Neuron (in vitro differentiated cells): ENCODE results near the gene MFGE8.

Experiments
- H2AFZ ChIP-seq: one replicate; pipeline ENCODE4 v1.6.1; 2013; ENCODE audit warnings: low read depth, mild to moderate bottlenecking, inconsistent platforms, low read length, moderate library complexity
- H3K27me3 ChIP-seq: one replicate; pipeline ENCODE4 v1.6.1; 2013; ENCODE audit warnings: low read length; ENCODE audit not compliant: insufficient read depth
- H3K36me3 ChIP-seq: one replicate; pipeline ENCODE4 v1.6.1; 2013; ENCODE audit warnings: low read length; ENCODE audit not compliant: insufficient read depth
- H3K4me1 ChIP-seq: one replicate; pipeline ENCODE4 v1.6.1; 2013; ENCODE audit warnings: low read length; ENCODE audit not compliant: insufficient read depth
- H3K4me3 ChIP-seq: 2 replicates; pipeline ENCODE4 v1.5.1; 2013; ENCODE audit warnings: mild to moderate bottlenecking, low read length, moderate library complexity
- H3K9me3 ChIP-seq: one replicate; pipeline ENCODE4 v1.6.1; 2013; ENCODE audit warnings: low read length

The MFGE8 gene

DNA sequence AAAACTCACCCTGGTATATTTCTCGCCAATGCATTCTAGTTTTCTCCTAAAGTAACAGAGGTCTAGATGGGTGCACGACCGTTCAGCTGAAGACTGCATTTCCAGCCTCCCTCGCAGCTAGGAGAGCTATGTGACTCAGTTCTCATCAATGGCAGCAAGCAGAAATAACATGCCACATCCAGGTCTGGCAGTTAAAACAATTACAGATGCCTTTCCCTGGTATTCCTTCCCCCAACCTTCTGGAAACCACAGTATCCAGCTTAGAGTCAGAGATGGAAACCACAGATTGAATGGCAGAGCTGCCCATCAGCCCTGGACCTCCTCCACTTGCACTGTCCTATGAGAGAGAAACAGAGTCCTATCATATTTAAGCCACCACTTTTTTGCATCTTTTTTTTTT is 22.7 kb downstream of the MFGE8 start:
- Histone ChIP-seq H3K4me3 (no peak overlapping the region), H3K27me3 (peaks cover 17% of the 10 kb centered on the region), H2AFZ (no peak overlapping the region), H3K4me1 (peaks cover 4% of the 10 kb centered on the region), H3K36me3 (no peaks in the 10 kb centered on the region), H3K9me3 (no peaks in the 10 kb centered on the region)

DNA sequence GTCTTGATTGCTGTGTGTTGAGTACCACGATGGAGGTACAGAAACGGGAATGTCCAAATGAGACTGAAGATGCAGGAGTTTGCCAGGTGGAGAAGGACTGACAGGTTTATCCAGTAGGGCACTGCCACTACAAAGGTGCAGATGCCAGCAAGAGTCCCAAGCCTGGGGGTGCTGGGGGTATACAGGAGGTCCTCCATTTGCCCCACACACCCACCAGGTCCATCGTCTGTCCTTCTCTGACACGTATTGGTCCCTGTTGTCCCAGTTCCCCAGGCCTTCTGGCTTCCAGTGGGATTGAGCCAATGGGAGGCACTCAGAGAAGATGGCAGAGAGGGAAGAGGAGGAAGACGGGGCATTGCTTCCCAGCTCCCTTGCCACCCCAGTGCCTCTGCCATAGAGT is 24.5 kb downstream of the MFGE8 start:
- Histone ChIP-seq H3K4me1 (no peaks in the 10 kb centered on the region), H3K27me3 (no peaks in the 10 kb centered on the region), H3K36me3 (no peaks in the 10 kb centered on the region), H3K4me3 (no peak overlapping the region), H2AFZ (no peak overlapping the region), H3K9me3 (no peaks in the 10 kb centered on the region)

DNA sequence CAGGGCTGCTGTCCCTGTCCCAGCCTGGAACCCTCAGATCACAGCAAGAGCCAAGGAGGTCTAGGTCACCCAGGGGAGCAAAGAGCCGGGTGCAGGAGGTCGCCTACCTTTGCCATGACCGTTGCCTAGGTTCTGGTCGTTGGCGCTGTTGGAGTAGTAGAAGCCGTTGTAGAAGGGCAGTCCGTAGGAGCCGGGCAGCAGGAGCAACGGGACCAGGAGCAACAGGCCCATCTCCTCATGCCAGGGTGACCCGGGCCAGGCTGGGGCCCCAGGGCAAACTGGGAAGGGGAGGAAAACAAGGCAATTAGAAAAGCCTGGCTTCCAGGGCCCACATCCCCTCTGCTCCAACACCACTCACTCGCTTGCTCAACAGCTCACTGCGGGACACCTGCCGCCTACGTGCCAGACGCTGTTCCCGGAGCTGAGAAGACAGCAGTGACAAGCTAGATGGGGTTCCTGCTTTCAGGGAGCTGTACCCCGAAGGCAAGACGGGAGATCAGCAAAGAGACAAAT is 26.1 kb downstream of the MFGE8 start:
- Histone ChIP-seq H3K27me3 (no peaks in the 10 kb centered on the region), H3K9me3 (no peaks in the 10 kb centered on the region), H3K36me3 (no peaks in the 10 kb centered on the region), H3K4me3 (no peak overlapping the region), H2AFZ (no peak overlapping the region), H3K4me1 (no peaks in the 10 kb centered on the region)

DNA sequence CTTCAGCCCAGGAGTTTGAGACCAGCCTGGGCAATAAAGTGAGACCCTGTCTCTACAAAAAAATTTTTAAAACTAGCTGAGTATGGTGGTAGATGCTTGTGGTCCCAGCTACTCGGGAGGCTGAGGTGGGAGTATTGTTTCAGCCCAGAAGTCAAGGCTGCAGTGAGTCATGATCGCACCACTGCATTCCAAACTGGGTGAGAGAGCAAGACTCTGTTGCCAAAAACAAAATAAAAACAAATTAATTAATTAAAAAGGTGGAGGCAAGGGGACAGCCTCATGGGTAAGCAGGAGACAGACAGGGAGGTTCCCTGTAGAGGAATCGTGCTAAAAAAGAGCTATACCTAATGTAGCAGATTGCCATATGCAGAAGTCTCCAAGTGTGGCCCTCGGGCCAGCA is 30.4 kb downstream of the MFGE8 start:
- Histone ChIP-seq H3K4me3 (no peak overlapping the region), H2AFZ (no peak overlapping the region), H3K9me3 (no peaks in the 10 kb centered on the region), H3K4me1 (no peaks in the 10 kb centered on the region), H3K36me3 (no peaks in the 10 kb centered on the region), H3K27me3 (no peaks in the 10 kb centered on the region)

DNA sequence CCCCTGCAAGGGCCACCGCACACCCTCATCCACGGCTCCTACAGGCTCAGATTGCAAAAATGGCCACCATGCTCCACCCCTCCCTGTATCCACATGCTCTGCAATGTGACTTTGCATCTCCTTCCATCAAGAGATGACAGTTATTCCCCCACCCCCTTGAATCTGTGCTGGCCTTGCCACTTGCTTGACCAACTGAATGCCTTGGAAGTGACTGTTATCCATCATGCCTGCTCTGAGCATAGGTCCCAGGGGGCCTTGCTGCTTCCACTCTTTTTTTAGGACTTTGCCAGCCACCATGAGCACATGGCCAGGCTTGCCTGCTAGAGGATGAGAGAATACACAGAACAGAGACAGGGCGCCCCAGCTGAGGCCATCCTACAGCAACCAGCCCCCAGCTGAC is 31.4 kb downstream of the MFGE8 start:
- Histone ChIP-seq H3K27me3 (no peaks in the 10 kb centered on the region), H3K4me1 (no peaks in the 10 kb centered on the region), H2AFZ (no peak overlapping the region), H3K9me3 (no peaks in the 10 kb centered on the region), H3K4me3 (no peak overlapping the region), H3K36me3 (no peaks in the 10 kb centered on the region)

DNA sequence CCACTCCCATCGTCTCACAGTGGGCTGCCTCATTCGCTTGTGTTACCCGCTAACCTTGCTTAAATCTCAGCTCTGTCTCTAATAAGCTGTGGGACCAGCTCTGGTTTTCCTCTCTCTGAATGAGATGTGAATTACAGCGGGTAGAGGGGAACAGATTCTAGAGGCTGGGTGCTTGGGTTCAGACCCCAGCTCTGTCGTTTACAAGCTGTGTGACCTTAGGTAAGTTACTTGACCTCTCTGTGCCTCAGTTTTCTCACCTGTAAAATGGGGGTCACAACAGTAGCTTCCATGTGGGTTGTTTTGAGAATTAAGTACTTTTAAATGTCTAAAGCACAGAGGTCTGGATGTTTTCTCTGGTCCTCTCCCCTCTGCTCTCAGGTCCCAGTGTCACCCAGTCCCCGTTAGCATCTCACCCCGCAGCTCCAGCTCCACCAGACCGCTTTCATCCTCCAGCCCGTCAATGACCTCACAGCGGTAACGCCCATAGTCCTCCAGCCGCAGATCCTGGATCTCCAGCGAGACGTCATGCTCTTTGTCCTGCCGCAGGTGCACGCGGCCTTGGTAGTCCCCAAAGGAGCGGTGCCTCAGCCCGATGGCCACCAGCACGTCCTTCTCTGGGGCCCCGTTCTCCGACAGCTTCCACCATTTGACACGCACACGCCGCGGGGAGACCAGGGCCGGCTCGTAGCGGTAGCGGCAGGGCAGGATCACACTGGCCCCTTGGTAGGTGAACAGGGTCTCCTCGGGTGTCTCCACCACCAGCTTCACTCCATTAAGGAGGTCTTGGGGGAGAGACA is 32.0 kb downstream of the MFGE8 start:
- Histone ChIP-seq H3K27me3 (no peaks in the 10 kb centered on the region), H3K4me1 (no peaks in the 10 kb centered on the region), H3K9me3 (no peaks in the 10 kb centered on the region), H3K36me3 (no peaks in the 10 kb centered on the region), H2AFZ (no peak overlapping the region), H3K4me3 (no peak overlapping the region)

DNA sequence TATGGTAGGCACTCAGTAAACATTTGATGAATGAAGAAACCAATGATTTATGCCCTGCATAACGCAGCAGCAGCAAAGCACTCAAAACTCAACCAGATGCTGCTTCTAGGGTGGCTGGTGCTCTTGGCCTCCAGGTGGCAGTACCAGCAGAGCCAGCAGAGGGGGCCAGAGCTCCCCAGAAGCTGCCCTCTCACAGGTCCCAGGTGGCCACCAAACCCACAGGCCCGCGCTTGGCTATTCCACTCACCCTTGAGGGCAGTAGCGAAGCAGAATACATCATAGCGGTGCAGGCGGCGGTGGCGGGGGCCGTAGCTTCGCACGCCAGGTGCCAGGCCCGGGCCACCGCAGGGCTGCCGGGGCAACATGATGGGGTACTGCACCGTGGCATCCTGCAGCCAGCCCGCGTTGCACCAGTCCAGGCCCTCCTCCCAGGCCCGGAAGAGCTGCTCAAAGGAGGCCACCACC is 34.4 kb downstream of the MFGE8 start:
- H3K27me3 ChIP-seq: no peaks in the 10 kb centered on the region
- H3K9me3 ChIP-seq: no peaks in the 10 kb centered on the region
- H3K4me1 ChIP-seq: no peaks in the 10 kb centered on the region
- H2AFZ ChIP-seq: no peak overlapping the region
- H3K4me3 ChIP-seq: no peak overlapping the region
- no peaks in the 10 kb centered on the region for H3K36me3 ChIP-seq

DNA sequence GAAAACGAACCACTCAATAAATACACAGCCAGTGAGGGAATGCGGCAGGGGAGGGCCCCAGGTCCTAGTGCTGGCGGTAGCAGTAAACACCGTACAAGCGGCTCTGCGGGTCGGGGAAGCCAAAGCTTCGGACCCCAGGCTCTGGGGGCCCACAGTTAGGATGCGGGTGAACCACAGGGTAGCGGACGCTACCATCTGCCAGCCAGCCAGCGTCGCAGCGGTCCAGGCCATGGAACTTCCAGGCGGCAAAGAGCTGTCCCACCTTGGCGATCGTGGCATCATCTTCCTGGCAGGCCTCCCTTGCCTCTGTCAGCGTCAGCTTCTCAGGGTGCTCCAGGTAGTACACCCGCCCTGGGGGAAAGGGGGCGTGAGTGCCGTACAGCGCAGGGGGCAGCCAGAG is 35.3 kb downstream of the MFGE8 start:
- H3K4me1 ChIP-seq: no peaks in the 10 kb centered on the region
- no peak overlapping the region for H2AFZ ChIP-seq
- H3K27me3 ChIP-seq: no peaks in the 10 kb centered on the region
- H3K36me3 ChIP-seq: no peaks in the 10 kb centered on the region
- H3K4me3 ChIP-seq: no peak overlapping the region
- no peaks in the 10 kb centered on the region for H3K9me3 ChIP-seq

DNA sequence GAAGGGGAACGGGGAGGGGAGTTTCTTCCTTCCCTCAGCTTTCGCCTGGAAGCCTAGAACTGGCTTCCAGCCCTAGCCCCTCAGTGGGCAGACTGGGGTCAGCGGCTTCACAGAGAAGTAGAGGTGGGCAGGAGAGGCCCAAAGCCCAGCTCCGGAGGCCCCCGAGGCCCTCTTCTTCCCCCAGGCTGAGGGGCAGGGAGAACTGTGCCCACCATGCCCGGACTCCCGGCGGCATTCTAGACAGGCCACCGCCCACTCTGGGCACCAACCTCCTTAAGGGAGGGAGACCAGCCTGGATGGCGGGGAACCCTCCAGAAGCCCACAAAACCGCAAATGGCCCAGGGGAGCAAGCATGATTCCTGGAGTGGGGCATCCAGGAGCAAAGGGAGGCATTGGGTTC is 35.8 kb downstream of the MFGE8 start:
- no peaks in the 10 kb centered on the region for H3K9me3 ChIP-seq
- H3K36me3 ChIP-seq: no peaks in the 10 kb centered on the region
- no peaks in the 10 kb centered on the region for H3K4me1 ChIP-seq
- no peak overlapping the region for H2AFZ ChIP-seq
- H3K4me3 ChIP-seq: no peak overlapping the region
- H3K27me3 ChIP-seq: no peaks in the 10 kb centered on the region

DNA sequence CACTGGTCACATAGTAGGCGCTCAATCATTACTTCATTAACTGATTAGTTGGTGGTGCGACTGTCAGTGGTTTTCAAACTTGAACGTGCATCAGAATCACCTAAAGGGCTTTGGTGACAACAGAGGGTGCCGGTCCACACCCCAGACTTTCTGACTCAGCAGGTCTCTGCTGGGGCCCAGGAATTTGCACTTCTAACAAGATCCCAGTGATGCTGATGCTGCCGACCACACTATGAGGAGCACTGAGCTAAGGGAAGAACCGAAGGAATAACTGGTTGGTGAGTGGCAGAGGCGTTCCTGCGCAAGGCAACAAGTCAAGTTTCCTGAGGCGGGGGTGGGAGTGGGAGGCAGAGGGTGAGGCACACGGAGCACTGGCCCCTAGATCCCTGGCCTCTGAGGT is 36.6 kb downstream of the MFGE8 start:
- Histone ChIP-seq H3K9me3 (no peaks in the 10 kb centered on the region), H3K4me3 (no peak overlapping the region), H3K27me3 (no peaks in the 10 kb centered on the region), H2AFZ (no peak overlapping the region), H3K36me3 (no peaks in the 10 kb centered on the region), H3K4me1 (no peaks in the 10 kb centered on the region)

DNA sequence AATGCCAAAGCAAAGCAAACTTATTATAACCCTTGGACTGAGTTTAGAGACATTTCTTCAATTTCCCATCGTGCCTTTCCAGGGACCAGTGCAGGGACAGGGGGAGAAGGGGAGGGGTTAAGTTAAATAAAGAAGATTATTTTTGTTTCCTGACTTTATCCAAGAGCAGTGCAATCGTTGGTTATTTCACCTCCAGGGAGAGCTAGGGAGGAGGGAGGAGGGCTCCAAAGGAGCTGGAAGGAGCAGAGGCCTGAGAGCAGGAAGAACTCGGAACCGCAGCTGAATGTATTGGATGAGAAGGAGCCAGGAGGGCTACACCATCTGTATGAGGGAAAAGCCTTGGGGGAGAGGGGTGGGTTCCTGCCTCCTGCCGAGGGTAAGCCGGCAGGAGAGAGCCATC is 38.5 kb downstream of the MFGE8 start:
- Histone ChIP-seq H3K9me3 (no peaks in the 10 kb centered on the region), H3K4me3 (no peak overlapping the region), H2AFZ (no peak overlapping the region), H3K27me3 (no peaks in the 10 kb centered on the region), H3K36me3 (no peaks in the 10 kb centered on the region), H3K4me1 (no peaks in the 10 kb centered on the region)

DNA sequence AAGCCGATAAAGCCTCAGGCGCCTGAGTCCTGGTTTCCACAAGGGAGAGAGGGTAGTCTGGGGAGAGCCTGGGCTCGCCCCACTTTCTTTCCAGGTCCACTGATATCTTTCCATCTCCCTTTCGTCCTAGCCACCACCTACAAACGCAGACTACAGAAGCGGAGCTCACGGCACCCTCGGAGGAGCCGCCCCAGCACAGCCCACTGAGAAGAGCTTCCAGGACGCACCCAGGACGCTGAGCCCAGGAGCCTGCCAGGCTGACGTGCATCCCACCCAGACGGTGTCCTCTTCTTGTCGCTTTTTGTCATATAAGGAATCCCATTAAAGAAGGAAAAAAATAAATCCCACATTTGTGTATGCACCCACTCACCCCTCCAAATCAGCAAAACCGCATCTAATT is 38.9 kb downstream of the MFGE8 start:
- Histone ChIP-seq H3K4me1 (no peaks in the 10 kb centered on the region), H3K9me3 (no peaks in the 10 kb centered on the region), H3K4me3 (no peak overlapping the region), H2AFZ (no peak overlapping the region), H3K36me3 (no peaks in the 10 kb centered on the region), H3K27me3 (no peaks in the 10 kb centered on the region)

DNA sequence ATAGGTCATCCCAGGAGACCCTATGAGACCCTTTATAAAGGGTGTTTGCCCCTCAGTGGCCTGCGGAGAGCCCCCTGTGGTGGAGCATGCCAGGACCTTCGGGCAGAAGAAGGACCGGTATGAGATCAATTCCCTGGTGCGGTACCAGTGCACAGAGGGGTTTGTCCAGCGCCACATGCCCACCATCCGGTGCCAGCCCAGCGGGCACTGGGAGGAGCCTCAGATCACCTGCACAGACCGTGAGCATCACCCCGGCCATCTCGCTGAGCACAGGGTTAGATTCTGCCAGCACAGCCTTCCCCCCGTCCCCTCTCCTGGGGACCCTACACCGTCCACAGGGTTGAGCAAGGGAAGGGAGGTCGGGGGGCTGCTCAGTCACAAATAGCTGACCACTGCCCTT is 39.4 kb downstream of the MFGE8 start:
- H3K9me3 ChIP-seq: no peaks in the 10 kb centered on the region
- no peak overlapping the region for H2AFZ ChIP-seq
- H3K27me3 ChIP-seq: no peaks in the 10 kb centered on the region
- H3K36me3 ChIP-seq: no peaks in the 10 kb centered on the region
- H3K4me1 ChIP-seq: no peaks in the 10 kb centered on the region
- H3K4me3 ChIP-seq: no peak overlapping the region

DNA sequence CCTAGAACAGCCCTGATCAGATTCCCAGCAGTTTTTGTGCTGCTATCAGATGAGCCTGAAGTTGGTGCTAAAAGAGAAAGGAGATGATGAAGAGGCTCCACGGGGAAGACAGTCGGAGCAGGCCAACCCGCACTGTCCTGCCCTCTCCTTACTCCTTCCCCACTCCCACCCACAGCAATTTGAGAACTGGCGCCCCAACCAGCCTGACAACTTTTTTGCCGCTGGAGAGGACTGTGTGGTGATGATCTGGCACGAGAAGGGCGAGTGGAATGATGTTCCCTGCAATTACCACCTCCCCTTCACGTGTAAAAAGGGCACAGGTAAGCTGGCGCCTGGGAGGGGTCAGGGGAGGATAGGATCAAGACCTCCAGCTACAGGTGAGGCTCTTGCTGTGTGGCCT is 40.5 kb downstream of the MFGE8 start:
- no peak overlapping the region for H2AFZ ChIP-seq
- no peaks in the 10 kb centered on the region for H3K27me3 ChIP-seq
- no peak overlapping the region for H3K4me3 ChIP-seq
- no peaks in the 10 kb centered on the region for H3K36me3 ChIP-seq
- H3K9me3 ChIP-seq: no peaks in the 10 kb centered on the region
- H3K4me1 ChIP-seq: no peaks in the 10 kb centered on the region
